GM18870 (cell line): ENCODE measurements around the gene C10orf90.
"Not testable (repeated sequence)": the region's sequence is repeated elsewhere in the genome, so short reads cannot be mapped to it uniquely, and the experiment has no call there.

ENCODE experiments used
- ATAC-seq: cut with Tn5 transposase; IDR thresholded peaks from one replicate; pipeline ENCODE4 v1.9.1; 2021; ENCODE audit warnings: moderate library complexity; ENCODE audit not compliant: unreplicated experiment

The C10orf90 gene

DNA sequence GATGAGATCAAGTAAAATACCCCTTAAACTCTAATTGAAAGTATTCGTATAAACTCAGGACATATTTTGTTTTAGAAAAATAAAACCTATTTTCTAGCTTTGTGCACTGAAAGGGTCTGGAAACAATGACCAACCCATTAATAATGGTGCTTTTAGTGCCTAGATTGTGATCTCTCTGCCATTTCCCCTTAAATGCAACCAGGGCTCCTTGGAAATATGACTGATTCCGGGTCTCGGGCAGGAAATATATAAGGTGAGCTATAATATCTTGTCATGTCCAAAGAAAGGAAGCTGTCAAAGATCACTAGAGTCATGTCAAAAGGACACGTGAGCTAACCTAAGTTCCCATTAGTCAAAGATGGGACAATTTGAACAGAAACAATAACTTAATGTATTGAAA lies 269.9 kb downstream of the C10orf90 start:
- no peak for ATAC-seq

DNA sequence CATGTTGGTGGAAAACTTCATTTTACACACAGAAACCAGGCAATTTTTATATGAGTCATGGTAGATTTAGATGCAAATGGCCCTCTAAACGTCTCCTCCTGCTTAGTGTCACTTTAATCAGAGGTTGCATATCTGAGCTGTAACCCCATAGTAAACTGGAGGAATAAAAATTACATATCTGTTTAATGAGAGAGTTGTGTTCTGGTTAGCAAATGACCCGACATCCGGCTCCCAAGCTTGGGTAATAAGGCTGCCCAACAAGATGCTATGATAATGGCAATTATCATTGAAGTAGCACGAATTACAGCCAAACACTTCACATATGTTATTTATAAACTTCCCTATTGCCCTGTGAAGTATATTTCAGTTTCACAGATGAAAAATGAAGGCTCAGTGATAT lies 271.6 kb downstream of the C10orf90 start:
- no peak for ATAC-seq

DNA sequence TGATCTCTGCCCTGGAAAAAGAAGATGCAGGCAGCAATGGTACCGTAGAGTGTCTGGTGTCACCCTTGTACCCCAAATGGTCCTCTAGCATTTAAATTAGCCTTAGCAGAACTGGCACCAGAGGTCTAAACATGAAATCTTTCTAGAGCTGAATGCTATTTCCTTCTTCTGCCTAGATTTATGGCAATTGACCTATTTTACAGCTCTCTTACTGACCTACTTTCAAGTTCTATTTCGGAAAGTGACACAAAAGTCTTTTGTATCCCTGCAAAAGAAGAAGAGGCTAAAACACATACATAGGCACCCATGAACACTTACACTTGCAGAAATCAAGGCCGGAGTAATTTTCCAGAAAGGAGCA lies 272.1 kb downstream of the C10orf90 start:
- no peak for ATAC-seq

- ATAC-seq: no peak
These were observed 272.7 kb downstream of the C10orf90 start for GRCh38 chr10:126397640-126398382.

DNA sequence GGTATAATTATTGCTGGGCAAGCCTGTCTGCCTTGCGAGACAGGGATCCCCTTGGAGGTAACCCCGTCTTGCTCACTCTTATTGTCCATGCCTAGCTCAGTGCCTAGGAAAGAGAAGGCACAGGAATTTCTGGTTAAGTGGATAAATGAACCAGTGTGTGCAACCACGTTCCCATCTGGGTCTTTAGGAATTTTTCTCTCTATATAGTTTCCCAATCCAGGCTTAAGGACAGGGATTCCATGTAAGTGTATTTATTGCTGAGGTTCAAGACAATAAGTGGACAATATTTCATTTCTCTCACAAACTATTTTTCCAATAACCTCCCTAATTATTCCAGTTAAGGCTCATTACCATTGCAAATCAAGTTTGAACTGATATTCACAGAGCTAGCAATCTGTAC lies 273.3 kb downstream of the C10orf90 start:
- no peak for ATAC-seq

DNA sequence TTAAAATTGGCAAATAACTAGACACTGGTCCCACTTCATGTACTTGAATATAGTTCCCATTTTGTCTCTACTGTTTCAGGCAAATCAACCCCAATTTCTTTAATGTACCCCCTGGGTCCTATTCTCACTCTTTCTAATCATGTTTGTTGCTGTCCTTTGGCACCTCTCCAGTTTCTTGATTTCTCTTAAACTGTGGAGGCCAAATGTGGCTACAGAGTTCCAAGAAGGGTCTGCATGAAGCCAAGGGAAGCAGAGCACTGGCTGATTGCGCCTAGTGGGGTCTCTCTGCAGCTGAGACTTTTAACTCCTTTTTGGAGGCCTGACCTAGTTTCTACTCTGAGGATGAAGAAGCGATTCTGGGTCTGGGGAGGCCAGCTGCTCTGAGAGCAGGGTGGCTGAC lies 275.5 kb downstream of the C10orf90 start:
- ATAC-seq: no peak

DNA sequence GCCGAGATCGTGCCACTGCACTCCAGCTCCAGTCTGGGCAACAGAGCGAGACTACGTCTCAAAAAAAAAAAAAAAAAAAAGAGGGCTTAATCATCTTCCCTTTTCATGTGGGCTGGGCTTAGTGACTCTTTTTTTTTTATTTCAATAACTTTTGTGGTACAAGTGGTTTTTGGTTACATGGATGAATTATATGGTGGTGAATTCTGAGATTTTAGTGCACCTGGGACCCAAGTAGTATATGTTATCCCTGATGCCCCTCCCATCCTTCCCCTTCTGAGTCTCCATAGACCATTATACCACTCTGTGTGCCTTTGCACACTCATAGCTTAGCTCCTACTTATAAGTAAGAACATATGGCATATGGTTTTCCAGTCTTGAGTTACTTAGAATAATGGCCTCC lies 277.4 kb downstream of the C10orf90 start:
- ATAC-seq: no peak

DNA sequence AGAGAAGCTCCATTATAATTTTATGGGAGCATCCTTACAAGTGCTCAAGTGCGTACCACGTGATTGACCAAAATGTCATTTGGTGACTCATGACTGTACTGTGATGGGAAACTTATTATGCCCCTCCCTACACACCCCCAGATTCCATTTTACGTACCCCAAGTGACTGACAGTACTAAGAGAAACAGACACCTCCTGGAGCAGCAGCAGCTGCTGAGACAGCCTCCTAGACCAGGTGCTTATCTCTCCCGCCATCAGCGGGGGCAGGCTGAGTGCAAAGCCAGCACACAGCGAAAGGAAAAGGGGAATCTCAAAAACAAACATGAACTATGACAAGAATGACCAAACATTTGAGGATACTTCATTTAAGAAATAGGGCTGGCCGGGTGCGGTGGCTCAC lies 278.0 kb downstream of the C10orf90 start:
- no peak for ATAC-seq

- ATAC-seq: no peak
These were observed 278.4 kb downstream of the C10orf90 start for GRCh38 chr10:126392068-126392467.

GRCh38 chr10:126391192-126391885 lies 279.2 kb downstream of the C10orf90 start:
- no peak for ATAC-seq

- no peak for ATAC-seq
These were observed 280.2 kb downstream of the C10orf90 start for GRCh38 chr10:126390324-126390723.

DNA sequence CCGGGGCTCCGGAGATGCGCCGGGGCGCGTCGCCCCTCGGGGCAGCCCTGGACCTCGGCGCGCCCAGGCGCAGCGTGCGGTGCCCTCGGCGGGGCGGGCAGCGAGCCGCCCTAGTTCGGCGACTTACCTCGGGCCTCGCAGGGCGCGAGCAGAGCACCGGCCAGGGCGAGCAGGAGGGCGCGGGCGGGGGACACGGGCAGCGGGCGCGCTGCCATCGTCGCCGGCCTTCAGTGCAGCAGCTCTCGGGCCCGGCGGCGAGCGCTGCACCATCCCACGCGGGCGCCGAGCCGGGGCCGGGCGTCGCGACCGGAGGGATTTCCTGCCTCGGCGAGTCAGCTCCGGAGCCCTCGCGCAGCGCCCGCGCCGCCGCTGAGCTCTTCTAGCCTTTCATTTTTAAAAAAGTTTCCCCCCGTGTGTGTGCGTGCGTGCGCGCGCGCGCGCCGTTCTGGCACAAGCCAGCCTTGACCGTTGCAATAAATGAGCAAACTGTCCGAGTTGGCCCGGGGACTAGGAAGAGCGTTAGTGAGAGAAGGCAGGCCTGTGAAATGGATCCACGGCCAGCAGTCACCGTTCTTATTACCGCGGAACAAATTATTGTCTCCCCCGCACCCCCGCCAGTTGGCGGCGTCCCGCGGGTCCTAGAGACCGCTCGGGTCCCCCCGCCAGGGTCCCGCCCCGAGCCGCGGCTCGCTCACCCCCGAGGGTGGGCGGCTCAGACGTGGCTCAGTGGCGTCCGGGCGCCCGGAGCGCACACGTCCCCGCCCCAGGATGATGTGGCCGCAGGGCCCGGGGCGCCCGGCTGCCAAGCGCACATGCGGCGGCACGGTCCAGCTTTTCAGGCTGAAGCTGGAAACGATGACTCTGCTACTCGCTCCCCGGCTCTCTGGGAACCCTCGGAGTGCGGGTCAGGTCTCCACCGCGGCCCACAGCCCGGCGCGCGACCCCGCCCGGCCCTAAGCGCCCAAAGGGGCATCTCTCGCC lies 282.3 kb downstream of the C10orf90 start, which contains the start of gene ADAM12:
ADAM12 (minus strand) TSS at position 547 of the 981 bp plus-strand sequence; CDS start at position 215, 332 bp downstream.
- ATAC-seq: no peak

DNA sequence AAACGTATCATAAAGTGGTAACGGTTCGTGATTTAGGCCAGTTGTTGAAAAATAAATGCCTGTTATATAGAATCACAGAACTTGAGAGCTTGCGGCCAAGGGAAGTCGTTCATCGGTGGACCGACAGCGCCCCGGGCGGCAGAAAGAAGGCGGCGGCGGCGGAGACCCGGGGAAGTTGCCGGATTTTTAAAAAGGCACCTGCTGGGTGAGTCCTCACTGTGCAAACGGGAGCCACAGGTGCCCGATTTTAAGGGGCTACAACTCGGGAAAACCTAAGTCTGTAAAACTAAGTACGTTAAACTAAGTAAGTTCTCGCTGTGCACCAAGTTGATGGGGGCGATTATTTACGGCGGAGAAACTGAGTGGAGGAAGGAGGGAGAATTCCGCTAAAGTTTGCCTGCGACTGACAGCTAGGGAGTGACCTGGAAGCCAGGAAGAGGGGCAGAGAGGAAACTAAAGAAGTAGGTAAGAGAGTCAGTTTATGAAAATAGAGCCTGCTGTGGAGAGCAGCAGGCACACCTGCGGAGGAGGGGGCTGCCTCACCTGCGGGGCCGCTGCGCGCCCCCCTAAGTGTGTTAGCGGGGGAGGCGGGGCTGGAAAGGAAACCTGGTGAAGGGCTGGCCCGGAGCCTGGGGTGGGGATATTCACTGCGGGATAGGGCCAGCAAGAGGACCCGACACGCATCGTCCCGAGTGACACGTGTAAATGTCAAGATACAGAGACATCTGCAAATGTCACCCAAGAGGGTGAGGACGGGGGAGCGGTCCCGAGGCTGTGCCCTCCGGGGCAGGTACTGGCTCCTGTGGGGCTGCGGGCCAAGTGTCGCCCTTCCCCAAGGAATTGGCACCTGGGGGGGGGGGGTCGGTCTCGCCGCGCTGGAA lies 283.2 kb downstream of the C10orf90 start:
- ATAC-seq: no peak

DNA sequence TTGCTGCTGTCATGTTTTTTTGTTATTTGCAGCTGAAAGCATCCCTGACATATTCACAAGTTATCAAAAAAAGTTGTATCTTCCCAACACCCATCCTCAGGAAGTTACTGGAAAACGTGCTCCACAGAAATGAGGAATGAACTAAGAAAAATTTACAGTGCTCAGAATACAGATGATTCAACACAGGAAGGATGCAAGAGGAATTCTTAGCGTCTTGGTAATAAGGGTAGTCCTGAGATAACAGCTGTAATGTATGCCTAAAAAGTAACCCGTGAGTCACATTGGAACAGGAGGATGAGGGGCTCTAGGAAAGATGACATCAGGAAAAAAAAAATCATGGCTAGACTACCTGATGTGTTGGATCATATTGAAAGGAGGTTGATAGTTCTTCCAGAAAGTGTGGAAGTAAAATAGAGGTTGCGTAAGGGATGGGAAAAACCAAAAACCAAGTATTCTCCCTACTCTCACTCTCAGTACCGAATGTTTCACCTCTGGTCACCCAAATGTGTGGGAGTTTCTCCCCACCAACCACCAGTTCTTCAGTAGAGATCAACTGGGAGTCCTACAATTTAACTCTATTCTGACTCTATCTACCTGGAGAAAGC lies 286.1 kb downstream of the C10orf90 start:
- ATAC-seq: no peak

DNA sequence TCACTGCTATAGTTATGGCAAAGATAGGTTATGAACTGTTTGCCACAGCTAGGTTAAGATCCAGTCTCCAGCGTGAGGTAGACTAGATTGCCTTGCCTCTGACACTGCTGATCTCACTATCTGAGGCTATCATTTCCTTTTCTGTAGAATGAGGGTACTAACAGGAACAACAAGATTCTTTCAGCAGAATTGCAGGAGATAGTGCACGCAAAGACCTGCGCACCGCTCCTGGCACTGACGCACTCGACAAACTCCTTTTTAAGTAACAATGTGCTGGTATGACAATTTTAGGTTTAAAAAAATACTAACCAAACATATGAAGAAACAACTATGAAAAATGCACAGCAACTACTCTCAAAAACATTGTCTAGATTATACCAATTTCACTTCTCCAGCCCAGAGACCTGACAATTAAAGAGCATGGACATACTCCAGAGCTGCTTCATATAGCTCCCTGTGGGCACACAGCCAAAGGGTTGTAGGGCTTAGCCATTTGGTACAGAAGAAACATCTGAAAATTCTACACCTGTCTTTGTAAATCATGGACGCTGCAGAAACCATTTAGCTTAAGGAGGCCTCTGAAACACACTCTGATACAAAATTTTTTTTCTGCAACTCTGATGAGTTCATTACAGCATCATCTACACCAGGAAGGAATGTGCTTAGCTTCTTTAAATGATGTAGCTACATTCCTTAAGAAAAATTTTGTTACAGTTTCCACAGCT lies 290.0 kb downstream of the C10orf90 start:
- no peak for ATAC-seq

GRCh38 chr10:126379166-126379565 lies 291.3 kb downstream of the C10orf90 start:
- ATAC-seq: not testable (repeated sequence)

GRCh38 chr10:126376956-126377355 lies 293.5 kb downstream of the C10orf90 start:
- no peak for ATAC-seq

GRCh38 chr10:126375926-126376554 lies 294.5 kb downstream of the C10orf90 start:
- no peak for ATAC-seq

GRCh38 chr10:126375299-126375698 lies 295.2 kb downstream of the C10orf90 start:
- no peak for ATAC-seq
